A673 (cell line): Measurements from ENCODE around the gene CDIP1. TPM values are rescaled to one million over a fixed set of nuclear protein-coding genes. Genes with fewer than 3 reads are reported as not detected.
"Not testable (repeated sequence)": the region's sequence is repeated elsewhere in the genome, so short reads cannot be mapped to it uniquely, and the experiment has no call there.

Experiments used
- BruUV-seq: library from RNA; stranded (reverse); fragments of 400-500 nt; replicated peaks from 2 replicates; lab custom pipeline; 2021; lab: Mats Ljungman, UMichigan
- CTCF ChIA-PET: fragments of 300-600 bp; sonication (Branson Sonifier 250); formaldehyde crosslinking; loops from one replicate; lab custom pipeline; 2022; ENCODE audit warnings: antibody characterized with exemption; lab: Charles Lee
- POLR2A ChIA-PET: fragments of 300-600 bp; sonication (Branson Sonifier 250); formaldehyde crosslinking; loops from one replicate; lab custom pipeline; 2022; ENCODE audit warnings: antibody characterized with exemption; ENCODE audit not compliant: low non-redundant PET; lab: Charles Lee
- DNase-seq: peaks from one replicate; pipeline ENCODE4 v3.0.0-alpha.2; 2015; ENCODE audit warnings: low spot score
- H3K27ac ChIP-seq: fragments of 200-600 bp; sonication (generic); 2 replicates; pipeline ENCODE4 v1.5.1; 2016; ENCODE audit warnings: mixed run types, low read depth, mild to moderate bottlenecking, mixed read lengths, antibody characterized with exemption, low read length; ENCODE audit not compliant: poor library complexity, severe bottlenecking
- H3K27me3 ChIP-seq: fragments of 200-600 bp; sonication (generic); replicated peaks from 2 replicates; pipeline ENCODE4 v1.6.1; 2017; ENCODE audit warnings: mixed run types, low read depth, mild to moderate bottlenecking, mixed read lengths, antibody characterized with exemption, low read length; ENCODE audit not compliant: insufficient read depth, poor library complexity
- H3K36me3 ChIP-seq: fragments of 200-600 bp; sonication (generic); 2 replicates; pipeline ENCODE4 v1.6.1; 2016; ENCODE audit warnings: mixed run types, mild to moderate bottlenecking, mixed read lengths, antibody characterized with exemption, low read length; ENCODE audit not compliant: insufficient read depth, poor library complexity, severe bottlenecking
- H3K4me1 ChIP-seq: fragments of 200-600 bp; sonication (generic); 2 replicates; pipeline ENCODE4 v1.6.1; 2017; ENCODE audit warnings: mixed run types, mild to moderate bottlenecking, mixed read lengths, antibody characterized with exemption, low read length; ENCODE audit not compliant: insufficient read depth, poor library complexity, severe bottlenecking
- H3K4me3 ChIP-seq: fragments of 200-600 bp; sonication (generic); 2 replicates; pipeline ENCODE4 v1.5.1; 2016; ENCODE audit warnings: low read depth, mixed run types, mild to moderate bottlenecking, mixed read lengths, low read length; ENCODE audit not compliant: poor library complexity, severe bottlenecking
- H3K9me3 ChIP-seq: fragments of 200-600 bp; sonication (generic); 2 replicates; pipeline ENCODE4 v1.6.1; 2016; ENCODE audit warnings: mixed run types, low read depth, mild to moderate bottlenecking, mixed read lengths, antibody characterized with exemption, low read length; ENCODE audit not compliant: poor library complexity, severe bottlenecking
- CTCF ChIP-seq: fragments of 300-800, 200-600 bp; sonication (generic); conservative IDR thresholded peaks from 2 replicates; pipeline ENCODE4 v1.5.1; 2017; ENCODE audit warnings: low read depth, mild to moderate bottlenecking, antibody characterized with exemption, low read length, moderate library complexity, mixed read lengths
- EZH2 ChIP-seq: fragments of 200-600 bp; sonication (generic); IDR thresholded peaks from 2 replicates; pipeline ENCODE4 v1.6.1; 2017; ENCODE audit warnings: borderline replicate concordance, low read depth, mild to moderate bottlenecking, mixed read lengths, antibody characterized with exemption, low read length; ENCODE audit not compliant: poor library complexity, severe bottlenecking
- intact Hi-C: fragments of 100-400 bp; cut with micrococcal nuclease; formaldehyde crosslinking; loops from one replicate; pipeline ENCODE4 v1.10.0; 2022; ENCODE audit not compliant: unreplicated experiment
- total RNA-seq: library from RNA; stranded (reverse); gene quantifications from 2 replicates; pipeline ENCODE4 v1.2.3, GENCODE V29; 2021

CDIP1 gene
- total RNA-seq, 1 experiment from 2014 or later: 12.8 TPM

GRCh38 chr16:4574919-4575705 lies 36.5 kb upstream of the CDIP1 start:
- Histone ChIP-seq H3K27ac (no peak overlapping the region), H3K4me1 (no peaks in the 10 kb centered on the region), H3K36me3 (no peaks in the 10 kb centered on the region), H3K4me3 (no peak overlapping the region), H3K27me3 (no peaks in the 10 kb centered on the region), H3K9me3 (no peaks in the 10 kb centered on the region)
- POLR2A ChIA-PET: no interaction called here
- TF ChIP-seq EZH2 (no peak), CTCF (no peak)
- intact Hi-C loops: no loop called here
- CTCF ChIA-PET: no interaction called here
- no peak for DNase-seq
- BruUV-seq: no TSS peak

GRCh38 chr16:4573926-4574325 lies 35.4 kb upstream of the CDIP1 start:
- intact Hi-C loops, POLR2A ChIA-PET, H3K9me3 ChIP-seq, H3K27me3 ChIP-seq, H3K27ac ChIP-seq, H3K4me1 ChIP-seq, CTCF ChIA-PET, DNase-seq, H3K36me3 ChIP-seq, BruUV-seq, H3K4me3 ChIP-seq: not testable (repeated sequence)

GRCh38 chr16:4572715-4573114 lies 34.1 kb upstream of the CDIP1 start:
- no peaks in the 10 kb centered on the region for H3K4me1 ChIP-seq
- TF ChIP-seq EZH2 (no peak), CTCF (no peak)
- H3K27ac ChIP-seq: no peak overlapping the region
- H3K36me3 ChIP-seq: no peaks in the 10 kb centered on the region
- intact Hi-C loops: no loop called here
- no TSS peak for BruUV-seq
- peak; percentile 26 for DNase-seq
- no peaks in the 10 kb centered on the region for H3K27me3 ChIP-seq
- H3K4me3 ChIP-seq: no peak overlapping the region
- POLR2A ChIA-PET: no interaction called here
- CTCF ChIA-PET: no interaction called here
- H3K9me3 ChIP-seq: no peaks in the 10 kb centered on the region
